Measurements from ENCODE around the gene HOXB3. TPM values are rescaled to one million over a fixed set of nuclear protein-coding genes. Genes with fewer than 3 reads are reported as not detected.
"Not testable (repeated sequence)": the region's sequence is repeated elsewhere in the genome, so short reads cannot be mapped to it uniquely, and the experiment has no call there.

Gene HOXB3
- polyA plus RNA-seq, 1 donor: 9.2 TPM

DNA sequence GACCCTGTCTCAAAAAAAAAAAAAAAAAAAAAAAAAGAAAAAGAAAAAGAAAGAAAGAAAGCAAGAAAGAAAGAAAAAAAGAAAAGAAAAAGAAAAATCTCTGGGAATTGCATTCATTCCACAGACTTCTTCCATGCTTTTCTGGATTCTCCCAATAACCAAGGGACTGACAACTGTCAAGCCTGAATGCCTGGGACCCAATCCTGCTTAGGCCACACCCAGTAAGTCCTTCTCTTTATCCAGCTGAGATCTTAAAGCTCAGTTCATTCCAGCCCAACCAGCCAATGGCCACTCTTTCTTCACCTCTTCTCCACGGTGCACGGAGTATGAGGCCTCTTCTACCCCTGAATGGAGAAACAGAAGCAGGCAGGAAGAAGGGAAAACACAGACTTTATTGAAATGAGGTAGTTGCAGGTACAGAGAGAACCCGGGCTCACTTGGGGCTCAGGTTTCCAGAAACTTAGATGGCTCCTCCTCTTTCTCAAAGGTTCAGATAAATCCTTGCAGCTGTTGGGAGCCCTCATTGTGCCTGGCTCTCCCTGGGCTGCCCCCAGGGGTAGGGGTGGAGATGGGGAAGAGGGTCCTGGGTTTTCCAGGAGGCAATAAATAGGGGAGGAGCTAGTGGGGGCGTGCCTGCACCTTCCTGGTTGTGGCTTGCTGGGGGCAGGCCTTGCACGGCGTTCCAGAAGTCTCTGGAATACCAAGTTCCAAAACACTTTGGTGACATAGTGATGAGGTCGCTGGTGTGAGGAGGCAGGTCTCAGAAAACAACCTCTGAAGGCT is 61.7 kb downstream of the HOXB3 start:
- no peak for DNase-seq (ENCODE audit: low read depth)

DNA sequence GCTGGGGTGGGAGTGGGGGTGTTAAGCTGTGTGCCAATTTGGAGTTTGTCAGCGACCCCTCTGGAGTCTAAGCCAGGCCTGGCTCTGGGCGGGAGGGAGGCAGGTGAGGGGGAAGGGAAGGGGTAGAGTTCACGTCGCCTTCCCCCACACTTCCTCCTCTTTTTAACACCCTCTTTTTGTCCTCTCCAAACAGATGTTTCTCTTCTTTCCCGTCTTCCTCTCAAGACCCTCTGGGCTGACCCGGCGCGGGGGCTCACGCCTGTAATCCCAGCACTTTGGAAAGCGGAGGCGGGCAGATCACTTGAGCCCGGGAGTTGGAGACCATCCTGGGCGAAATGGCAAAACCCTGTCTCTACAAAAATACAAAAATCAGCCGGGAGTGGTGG is 62.5 kb downstream of the HOXB3 start:
- no peak for DNase-seq (ENCODE audit: low read depth)

DNA sequence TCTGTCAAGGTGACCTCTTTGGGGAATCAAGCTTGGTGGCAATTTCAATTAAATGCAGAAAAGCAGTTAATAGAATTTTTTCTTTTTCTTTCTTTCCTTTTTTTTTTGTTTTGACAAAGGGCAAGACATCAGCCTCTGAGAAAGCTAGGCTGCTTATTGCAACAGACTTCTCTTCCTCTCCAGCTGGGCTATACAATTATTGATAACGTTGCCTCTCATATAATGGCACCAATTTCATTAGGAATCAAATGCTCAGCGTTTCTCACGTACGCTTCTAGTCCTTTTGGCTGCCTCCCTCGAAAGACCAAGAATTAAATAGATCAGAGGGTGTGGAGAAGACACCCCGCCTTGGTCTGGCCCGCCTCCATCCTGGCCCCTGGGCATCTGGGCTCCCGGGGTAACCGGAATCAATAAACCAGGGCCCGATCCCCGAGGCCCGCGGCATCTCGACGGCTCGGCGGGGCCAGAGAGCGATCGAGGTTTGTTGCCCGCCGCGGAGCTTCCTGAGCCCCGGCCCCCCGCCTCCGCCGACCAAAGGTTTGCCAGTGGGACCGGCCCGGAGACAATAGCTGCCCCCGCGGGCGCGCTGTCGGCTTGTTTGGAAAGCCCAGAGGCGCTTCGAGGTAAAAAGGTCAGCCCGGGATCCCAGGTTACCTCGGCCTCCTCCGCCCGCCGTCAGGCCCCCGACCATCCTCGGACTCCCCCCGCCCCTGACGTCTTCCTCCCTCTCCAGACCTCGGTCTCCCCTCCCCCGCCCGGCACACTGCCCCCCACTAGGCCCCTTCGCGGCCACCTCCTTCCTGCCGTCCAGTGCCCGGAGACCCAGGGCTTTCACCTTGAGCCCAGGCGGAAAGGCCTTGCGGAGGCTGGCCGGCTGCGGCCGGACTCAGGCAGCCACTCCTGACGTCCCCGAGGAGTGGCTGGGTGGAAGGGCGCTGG is 63.2 kb downstream of the HOXB3 start:
- no peak for DNase-seq (ENCODE audit: low read depth)

DNA sequence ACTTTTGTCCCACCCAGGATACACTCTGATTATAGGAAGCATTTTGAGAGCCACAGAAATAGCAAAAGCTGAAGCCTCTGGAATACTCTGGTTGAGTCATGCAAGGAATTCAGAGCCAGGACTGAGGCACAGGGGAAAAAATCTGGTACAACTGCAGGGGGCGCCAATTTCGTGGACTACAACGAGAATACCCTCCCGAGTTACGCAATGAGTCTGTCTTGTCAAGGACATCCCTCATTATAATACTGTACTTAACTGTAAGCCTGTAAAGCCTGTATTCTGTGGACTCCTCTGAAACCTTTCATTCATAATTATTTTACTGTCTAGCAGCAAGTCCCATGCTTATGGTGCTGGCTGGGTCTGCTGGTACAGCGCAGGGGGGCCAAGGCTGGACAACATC is 67.0 kb downstream of the HOXB3 start:
- DNase-seq (ENCODE audit: low read depth): no peak

DNA sequence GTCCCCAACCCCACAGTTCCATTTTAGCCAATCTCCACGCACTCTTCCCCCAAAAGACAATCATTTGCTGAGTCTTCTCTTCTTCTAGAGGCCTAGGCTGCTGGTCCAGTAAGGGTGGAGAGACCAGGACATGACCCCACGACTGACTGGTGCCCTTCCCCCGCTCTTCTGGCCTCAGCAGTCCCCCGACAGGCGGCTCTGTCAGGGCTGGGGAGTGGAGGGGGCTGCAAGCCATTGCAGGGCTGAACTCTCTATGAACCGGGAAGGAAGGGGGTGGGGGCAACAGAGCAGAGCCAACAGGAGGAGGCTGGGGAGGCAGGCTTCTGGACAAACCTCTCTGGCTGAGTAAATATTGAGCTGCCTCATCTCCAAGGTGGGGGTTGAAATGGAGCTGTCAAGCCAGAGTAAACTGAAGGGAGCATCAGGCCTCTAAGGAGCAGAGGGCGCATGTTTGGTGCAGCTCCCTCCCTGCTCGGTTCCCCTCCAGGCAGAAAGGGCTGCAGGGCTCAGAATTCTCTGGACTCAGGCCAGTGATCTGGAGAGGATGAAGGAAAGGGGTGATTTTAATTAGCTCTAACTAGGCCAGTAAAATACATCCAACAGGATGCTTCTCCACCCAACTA is 67.9 kb downstream of the HOXB3 start:
- no peak for DNase-seq (ENCODE audit: low read depth)

DNA sequence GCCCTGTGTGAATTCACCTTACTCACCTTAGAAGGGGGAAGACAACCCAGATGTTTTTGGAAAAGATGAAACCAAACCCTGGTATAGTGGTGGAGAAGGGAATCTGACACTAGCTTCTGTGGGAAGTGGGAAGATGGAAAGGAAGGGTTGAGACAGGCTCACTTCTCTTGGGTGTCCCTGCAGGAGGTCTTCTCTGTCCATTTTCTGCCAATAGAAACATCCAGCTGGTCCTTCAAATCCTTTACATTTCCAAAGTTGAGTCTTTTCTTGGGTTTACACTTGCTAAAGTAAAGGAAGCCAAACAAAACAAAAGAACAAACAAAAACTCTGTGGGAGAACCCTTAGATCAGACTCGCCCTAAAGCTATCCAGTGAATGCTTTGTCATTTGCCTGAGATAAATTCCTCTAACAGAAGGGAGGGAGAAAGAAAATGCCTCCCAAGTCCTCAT is 69.4 kb downstream of the HOXB3 start:
- no peak for DNase-seq (ENCODE audit: low read depth)

DNA sequence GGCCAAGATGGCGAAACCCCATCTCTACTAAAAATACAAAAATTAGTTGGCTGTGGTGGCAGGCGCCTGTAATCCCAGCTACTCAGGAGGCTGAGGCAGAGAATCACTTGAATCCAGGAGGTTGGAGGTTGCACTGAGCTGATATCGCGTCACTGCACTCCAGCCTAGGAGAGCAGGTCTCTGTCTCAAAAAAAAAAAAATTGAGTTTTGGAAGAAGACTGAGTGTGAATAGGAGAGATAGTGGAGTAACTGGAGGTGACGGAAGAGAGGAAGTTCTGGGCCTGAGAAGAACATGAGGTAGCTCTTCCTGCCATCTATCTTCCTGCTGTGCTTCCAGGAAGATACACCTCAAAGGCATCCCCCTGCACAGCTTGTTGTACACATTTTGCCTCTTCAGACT is 70.6 kb downstream of the HOXB3 start:
- DNase-seq (ENCODE audit: low read depth): no peak

DNA sequence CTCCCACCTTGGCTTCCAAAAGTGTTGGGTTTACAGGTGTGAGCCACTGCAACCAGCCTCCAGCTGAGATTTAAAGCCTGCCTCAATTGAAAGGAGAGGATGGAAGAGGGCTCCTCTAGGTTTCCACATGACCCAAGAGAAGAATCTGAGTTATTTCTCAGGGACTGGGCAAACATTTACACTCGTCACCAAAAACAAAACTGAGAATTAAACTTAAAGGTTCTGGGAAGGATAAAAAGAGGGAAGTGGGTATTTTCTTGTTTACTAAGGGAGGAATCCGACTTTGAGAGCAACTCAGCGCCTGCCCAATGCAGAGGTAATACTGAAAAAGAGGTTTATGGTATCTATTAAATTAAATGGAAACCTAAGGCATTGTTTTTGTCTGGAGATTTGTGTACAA is 72.6 kb downstream of the HOXB3 start:
- DNase-seq (ENCODE audit: low read depth): no peak

DNA sequence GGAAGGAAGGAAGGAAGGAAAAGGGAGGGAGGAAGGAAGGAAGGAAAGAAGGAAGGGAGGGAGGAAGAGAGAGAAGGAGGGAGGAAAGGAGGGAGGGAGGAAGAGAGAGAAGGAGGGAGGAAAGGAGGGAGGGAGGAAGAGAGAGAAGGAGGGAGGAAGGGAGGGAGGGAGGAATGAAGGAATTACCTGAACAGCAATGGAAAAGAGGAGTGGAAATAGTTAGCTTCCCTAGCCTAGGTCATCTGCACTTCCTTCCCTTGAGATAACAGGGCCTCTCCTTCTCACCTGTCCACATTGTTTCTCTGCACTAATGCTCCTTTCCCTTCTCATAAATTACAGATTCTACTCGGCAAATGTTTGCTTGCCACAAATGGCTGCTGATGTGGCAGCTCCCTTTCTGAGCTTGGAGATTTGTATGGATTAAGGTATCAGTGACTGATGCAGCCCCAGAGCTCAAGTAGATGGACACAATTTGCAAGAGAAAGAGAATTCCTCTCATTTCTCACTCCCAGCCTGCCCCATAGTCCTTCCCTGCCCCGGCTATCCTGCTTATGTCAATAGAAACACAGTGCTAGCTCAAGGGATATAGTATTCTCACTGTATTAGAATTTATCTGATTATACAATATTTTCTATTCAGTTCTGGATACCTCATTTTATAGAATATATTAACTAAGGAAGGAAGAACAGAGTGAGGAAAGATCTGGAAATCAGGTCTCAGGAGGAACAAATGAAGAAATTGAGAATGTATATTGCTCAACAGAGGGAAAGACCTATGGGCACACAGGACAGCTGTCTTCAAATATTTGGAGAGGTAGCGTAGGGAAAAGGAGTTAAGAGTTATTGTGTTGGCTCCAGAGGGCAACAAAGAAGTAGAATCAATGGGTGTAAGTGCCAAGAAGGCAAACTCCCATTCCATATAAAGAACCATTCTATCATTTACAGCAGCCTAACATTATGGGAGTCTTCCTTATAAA is 73.8 kb downstream of the HOXB3 start:
- no peak for DNase-seq (ENCODE audit: low read depth)

DNA sequence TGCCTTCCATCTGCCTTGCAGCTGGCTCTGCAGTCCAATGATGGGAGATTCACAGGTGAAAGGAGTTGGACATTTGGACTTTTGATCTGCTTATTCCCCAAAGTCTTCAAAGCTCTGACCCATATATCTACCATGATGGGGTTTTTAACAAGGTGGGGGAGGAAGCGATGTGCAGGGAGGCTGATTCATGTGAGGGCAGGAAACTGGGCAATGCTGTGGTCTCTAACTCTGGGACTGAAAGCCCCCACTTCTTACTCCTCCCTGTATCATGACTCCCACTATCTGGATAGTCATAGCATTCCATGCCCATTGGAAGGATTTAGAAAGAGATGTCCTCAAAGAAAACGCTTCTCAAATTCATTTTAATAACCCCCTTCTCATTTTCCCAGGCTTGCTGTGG is 75.6 kb downstream of the HOXB3 start:
- DNase-seq (ENCODE audit: low read depth): no peak

DNA sequence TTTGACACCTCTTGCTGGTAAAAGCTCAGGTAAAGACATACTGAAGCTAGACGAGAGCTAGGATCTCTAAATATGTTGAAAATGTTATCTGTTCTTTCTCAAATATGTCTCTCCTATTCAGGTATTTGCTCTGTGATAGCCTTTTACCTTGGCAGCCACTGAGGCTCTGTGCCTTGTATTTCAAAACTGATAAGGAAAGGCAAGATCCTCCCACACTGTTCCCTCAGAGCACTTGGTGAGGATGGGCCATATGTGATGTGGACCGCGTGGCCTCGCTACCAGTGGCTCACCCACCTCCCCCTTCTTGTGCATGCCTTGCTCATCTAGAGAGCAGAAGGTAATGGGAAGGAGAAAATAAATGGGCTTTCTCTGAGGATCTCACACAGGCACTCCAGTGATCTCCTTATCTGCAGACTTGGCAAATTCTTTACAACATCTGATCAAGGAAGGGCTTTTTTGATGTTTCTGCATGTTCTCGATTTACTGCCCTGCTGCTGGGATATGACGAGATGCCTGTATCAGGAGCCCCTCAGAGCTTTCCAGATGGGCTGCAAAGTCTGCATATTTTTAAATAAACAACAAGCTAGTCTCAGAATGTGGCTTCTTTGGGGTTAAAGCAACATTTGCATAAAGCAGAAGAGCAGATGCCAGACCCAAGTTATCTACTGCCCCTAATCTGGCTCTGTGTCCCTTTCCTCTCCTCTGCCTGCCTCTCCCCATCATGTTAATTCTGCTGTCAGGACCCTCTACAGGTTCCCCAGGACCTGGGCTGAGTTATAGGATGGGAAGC is 76.2 kb downstream of the HOXB3 start:
- DNase-seq (ENCODE audit: low read depth): no peak

DNA sequence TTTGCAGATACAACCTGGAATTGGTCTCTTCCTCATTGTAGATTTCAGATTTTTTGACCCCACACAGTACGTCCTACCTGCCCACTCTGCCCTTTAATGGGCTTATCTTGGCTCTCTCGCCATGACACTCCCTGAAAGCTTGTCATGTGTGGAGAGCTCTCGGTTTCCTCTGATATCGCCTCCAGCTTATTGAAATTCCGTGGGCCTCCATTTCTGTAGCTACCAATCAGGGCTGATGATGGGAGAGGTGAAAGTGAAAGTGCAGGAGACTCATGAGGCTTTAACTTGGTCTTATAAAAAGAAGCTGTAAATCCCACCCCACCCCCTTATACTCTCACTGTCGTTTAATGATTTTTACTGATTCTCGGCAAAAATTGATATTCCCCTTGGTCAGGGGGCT is 76.9 kb downstream of the HOXB3 start:
- DNase-seq (ENCODE audit: low read depth): no peak

DNA sequence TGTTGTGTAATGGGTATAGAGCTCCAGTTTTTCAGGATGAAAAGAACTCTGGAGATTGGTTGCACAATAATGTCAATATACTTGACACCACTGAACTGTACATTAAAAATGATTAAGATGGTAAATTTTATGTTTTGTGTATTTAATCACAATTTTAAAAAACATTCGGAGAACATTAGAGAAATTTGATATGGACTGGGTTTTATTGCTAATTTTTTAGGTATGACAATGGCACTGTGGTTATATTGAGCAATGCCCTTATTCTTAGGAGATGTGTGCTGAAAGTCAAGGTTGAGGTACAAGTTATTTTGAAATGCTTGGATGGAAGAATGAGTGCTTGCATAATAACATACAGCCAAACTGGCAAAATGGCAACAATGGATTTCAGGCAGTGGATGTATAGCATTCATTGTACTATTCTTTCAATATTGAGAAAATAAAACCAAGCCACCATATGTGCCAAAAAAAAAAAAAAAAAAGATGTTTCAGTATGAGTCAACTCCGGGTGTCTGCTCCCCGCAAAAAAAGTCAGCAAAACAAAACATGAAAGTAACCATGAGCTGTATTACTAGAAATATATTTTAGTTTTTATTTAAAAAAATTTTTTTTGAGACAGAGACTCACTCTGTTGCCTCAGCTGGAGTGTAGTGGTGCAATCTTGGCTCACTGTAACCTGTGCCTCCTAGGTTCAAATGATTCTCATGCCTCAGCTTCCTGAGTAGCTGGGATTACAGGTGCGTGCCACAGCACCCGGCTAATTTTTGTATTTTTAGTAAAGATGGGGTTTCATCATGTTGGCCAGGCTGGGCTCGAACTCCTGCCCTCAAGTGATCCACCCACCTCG is 79.1 kb downstream of the HOXB3 start:
- DNase-seq (ENCODE audit: low read depth): no peak

DNA sequence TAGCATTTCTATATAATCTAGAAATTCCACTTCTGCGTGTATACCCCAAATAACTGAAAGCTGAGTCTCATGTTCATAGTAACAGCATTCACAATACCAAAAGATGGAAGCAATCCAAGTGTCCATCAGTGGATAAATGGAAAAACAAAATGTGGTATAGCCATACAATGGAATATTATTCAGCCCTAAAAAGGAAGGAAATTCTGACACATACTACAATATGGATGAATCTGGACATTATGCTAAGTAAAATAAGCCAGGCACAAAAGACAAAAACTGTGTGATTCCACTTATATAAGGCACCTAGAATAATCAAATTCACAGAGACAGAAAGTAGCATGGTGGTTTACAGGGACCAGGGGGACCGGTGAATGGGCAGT is 79.7 kb downstream of the HOXB3 start:
- DNase-seq (ENCODE audit: low read depth): no peak

DNA sequence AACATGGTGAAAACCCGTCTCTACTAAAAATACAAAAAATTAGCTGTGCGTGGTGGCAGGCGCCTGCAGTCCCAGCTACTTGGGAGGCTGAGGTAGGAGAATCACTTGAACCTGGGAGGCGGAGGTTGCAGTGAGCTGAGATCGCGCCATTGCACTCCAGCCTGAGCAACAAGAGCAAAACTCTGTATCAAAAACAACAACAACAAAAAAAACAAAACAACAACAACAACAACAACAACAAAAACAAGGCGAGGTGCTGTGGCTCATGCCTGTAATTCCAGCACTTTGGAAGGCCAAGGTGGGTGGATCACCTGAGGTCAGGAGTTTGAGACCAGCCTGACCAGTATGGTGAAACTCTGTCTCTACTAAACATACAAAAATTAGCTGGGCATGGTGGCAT is 80.3 kb downstream of the HOXB3 start:
- not testable (repeated sequence) for DNase-seq (ENCODE audit: low read depth)

DNA sequence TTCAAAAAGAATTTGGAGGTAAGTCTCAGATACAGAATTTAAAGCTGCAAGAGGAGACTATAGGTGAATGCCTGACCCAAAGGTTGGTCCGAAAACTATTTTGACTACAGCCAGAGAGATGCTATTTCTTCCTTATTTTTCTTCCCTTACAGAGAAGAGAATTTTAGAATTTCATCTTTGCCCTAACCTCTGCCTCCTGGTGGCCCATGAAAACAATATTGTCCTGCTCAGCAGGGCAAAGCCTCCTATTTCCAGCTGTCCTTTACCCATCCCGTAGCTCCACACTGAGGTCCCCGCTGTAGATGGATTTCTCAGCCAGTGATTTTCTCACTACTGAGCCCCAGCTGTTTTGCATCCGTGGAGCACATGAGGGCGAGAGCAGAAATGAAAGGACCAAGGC is 83.8 kb downstream of the HOXB3 start:
- no peak for DNase-seq (ENCODE audit: low read depth)

DNA sequence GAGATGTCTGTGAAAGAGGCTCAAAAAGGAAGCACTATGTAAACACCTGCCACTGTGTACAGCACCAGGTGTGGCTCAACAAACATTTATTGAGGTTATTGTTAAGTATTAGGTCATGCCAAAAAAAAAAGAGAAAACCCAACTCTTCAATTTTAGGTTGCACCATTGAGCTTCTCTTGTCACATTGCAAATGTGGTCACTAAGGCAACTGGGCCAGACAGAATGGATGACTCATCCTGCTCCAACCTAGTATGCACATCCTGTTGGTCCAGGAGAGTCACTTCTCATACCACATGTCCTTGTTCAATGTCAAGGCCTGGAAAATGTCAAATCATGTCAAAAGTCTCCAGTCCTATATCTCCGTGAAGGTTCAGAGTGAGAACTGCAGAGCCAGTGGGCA is 84.3 kb downstream of the HOXB3 start:
- no peak for DNase-seq (ENCODE audit: low read depth)

DNA sequence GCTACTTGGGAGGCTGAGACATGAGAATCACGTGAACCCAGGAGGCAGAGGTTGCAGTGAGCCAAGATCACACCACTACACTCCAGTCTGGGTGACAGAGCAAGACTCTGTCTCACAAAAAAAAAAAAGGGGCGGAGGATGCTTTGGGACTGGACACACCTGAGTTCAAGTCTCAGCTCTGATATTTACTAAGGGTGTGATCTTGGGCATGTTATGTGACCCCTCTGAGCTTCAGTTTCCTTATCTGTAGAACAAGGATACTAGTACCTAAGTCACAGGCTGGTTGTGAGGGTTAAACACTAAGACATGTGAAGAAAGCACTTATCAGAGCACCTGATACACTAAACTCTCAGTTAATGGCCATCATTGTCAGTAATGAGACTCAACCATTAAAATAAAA is 85.1 kb downstream of the HOXB3 start:
- no peak for DNase-seq (ENCODE audit: low read depth)

DNA sequence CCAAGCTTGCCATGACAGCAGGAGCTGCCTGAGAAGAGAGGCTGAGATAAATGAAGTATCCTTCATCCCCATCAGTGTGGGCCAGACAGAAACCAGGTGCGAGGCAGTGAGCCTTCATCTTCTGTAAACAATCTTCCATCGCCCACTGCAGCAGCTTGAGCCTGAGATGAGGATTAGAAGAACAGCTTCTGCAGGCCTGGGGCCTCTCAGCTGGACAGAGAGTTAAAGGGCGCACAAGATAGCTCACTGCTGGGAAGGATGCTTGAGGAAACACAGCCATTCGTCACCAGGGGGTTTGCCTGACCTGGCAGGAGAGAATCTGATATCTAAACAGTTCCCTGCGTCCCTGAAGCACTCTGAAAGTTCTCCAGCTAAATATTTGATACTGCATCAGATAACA is 86.3 kb downstream of the HOXB3 start:
- DNase-seq (ENCODE audit: low read depth): no peak

DNA sequence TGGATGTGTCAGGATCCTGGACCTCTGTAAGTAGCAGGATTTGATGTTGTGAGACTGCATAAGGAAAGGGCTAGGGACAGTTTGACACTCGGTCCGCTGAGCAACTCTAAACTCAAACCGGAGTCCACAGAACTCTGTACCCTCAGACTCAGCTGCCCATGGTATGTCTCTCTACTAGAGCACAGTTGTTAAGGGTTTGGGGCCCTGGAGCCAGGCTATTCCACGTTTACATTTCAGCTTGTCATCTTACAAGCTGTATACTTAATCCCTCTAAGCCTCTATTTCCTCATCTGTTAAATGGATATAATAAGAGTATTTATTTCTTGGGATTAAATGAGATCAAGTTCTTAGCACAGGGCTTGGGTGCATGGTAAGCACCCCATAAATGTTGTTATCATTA is 87.1 kb downstream of the HOXB3 start:
- DNase-seq (ENCODE audit: low read depth): no peak
